ENCODE results near the gene CRYBB3.
"Not testable (repeated sequence)": the region's sequence is repeated elsewhere in the genome, so short reads cannot be mapped to it uniquely, and the experiment has no call there.

Gene CRYBB3

GRCh38 chr22:25205847-25206246 lies 6.2 kb downstream of the CRYBB3 start:
- DNase-seq (ENCODE audit: low read depth in 3 of 3): no peak

DNA sequence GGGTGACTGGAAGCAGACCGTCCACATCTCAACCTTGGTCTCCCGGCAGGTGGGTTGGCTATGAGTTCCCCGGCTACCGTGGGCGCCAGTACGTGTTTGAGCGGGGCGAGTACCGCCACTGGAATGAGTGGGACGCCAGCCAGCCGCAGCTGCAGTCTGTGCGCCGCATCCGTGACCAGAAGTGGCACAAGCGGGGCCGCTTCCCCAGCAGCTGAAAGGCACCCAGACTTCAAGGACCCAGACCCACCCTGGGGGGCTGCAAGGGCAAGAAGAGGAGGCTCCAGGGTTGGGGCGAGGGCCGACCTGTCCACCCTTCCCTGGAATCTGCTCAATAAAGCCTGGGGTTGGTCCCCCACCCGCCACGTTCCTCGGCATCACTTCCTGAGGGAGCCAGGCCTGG lies 7.3 kb downstream of the CRYBB3 start:
- no peak for DNase-seq (ENCODE audit: low read depth in 3 of 3)

- DNase-seq (ENCODE audit: low read depth in 3 of 3): no peak
Observed at GRCh38 chr22:25207553-25208157, 8.0 kb downstream of the CRYBB3 start.

DNA sequence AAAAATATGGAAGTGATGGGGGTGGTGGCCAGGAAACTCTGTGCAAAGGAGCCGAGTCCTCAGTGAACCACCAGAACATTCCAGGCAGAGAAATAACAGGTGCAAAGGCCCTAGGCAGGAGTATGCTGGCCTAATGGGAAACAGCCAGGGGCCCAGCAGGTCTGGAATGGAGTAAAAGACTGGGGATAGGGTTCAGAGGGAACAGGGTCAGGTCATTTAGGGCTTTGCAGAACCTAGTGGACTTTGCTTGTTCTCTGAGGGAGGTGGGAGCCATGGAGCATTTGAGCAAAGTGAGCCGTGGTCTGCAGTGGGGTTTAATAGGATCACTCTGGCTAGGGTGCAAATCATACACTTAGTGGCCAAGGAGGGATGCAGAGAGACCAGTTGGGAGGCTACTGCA lies 8.7 kb downstream of the CRYBB3 start:
- no peak for DNase-seq (ENCODE audit: low read depth in 3 of 3)

GRCh38 chr22:25208743-25209505 lies 9.3 kb downstream of the CRYBB3 start:
- no peak for DNase-seq (ENCODE audit: low read depth in 3 of 3)

GRCh38 chr22:25210793-25211192 lies 11.1 kb downstream of the CRYBB3 start:
- no peak for DNase-seq (ENCODE audit: low read depth in 3 of 3)

DNA sequence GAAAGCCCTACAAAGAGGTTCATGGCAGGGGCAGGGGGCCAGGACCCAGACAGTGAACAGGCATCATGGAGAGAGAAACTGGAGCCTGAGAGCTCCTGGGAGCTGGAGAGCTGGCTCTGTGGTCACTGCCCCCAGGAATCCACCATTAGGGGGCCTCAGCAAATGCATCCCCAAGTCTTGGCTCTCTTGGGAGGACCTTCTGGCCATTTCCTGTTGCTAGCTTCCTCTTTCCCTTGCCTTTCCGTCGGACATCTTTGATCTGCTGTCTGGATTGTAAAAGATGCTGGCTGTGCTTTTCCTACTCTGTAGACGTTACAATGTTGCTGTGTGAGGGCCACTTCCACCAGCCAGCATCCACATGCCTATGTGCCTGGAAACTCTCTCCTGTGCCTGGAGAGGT lies 12.7 kb downstream of the CRYBB3 start:
- DNase-seq (ENCODE audit: low read depth in 3 of 3): no peak

DNA sequence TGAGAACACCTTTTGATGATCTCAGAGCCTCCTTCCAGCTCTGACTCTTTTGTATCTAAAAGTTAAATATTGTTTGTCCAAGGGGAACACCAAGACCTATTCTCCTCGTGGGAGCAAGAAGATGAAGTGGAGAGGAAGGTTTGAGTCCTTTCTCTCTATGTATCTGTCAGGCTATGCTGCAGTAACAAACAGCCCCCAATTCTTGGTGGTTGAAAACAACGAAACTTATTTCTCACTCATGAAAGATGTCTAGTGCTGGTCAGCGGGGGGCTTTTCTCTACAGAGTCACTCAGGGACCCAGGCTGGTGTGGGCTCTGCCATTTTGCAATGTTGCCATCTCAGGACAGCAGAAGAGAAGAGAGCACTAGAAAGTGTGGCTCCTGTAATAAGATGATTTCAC lies 13.6 kb downstream of the CRYBB3 start:
- no peak for DNase-seq (ENCODE audit: low read depth in 3 of 3)

GRCh38 chr22:25216230-25216629 lies 16.6 kb downstream of the CRYBB3 start:
- no peak for DNase-seq (ENCODE audit: low read depth in 3 of 3)

- DNase-seq (ENCODE audit: low read depth in 3 of 3): no peak
Observed at GRCh38 chr22:25219211-25219689, 19.6 kb downstream of the CRYBB3 start, which contains the start of gene CRYBB2. TSS of gene CRYBB2 (plus strand) at chr22:25219639. CDS start at chr22:25221430, 1,791 bp downstream.

DNA sequence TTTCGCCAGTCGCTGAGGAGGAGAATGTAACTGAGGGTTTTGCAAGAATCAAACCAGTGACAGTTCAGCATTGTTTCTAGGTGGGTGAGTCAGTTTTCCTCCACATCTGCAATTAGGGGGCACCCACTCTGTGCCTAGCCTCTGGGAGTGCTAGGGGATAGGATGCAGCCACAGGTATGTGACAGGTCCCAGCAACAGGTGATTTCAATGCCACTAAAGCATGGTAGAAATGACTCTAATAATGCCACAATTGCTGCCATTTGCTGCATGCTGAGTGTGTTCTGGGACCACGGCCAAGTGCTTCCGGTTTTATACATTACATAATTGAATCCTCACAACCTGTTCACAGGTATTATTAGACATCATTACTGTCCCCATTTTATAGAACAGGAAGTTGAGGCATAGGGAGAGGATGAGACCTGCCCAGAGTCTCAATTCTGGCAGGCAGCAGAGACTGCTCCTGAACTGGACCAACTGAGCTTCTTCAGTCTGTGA lies 20.3 kb downstream of the CRYBB3 start:
- no peak for DNase-seq (ENCODE audit: low read depth in 3 of 3)

DNA sequence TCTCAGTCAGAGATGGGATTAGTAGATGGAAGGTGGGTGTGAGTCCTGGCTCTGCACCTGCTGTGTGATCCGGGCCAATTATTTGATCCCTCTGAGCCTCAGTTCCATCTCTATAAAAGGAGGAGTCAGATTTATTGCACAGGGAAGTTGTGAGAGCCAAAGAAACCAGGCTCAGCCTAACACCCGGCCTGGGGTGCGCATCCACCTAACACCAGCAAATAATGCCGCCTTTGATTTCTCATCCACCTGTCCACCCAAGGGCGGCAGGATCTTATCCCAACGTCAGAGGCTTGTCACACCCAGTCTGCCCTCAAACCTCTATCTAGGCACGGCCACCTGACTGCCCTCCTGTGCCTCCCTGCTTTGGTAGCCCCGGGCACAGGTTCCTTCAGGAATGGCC lies 22.1 kb downstream of the CRYBB3 start:
- DNase-seq (ENCODE audit: low read depth in 3 of 3): no peak

DNA sequence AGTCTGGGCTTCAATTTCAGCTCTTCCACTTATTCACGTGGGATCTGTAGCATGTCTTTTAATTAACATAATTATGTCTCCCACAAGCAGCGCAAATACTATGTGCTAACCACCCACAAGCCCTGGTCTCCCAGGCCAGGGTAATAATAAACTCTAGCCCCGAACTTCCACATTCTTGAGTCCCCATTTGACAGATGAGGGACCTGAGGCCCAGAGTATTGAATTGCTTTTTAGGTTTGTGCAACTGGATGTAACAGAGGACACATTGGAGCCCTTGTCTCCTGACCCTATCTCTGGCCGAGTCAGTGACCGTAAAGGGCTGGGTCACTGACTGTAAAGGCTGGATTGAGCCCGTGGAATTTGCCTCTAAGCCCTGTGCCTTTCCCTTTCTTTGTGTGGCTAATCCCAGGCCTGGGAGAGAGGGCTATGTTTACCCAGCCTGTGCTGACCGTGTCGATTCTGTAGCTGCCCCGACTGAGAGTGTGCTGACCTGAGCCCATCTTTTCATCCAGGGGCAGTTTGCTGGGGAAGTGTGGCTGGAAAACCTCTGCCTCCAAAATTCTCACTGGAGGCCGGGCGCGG lies 23.7 kb downstream of the CRYBB3 start:
- DNase-seq (ENCODE audit: low read depth in 3 of 3): no peak

- no peak for DNase-seq (ENCODE audit: low read depth in 3 of 3)
Observed at GRCh38 chr22:25228822-25229221, 29.2 kb downstream of the CRYBB3 start.

GRCh38 chr22:25230760-25231159 lies 31.1 kb downstream of the CRYBB3 start:
- not testable (repeated sequence) for DNase-seq (ENCODE audit: low read depth in 3 of 3)

GRCh38 chr22:25232301-25232700 lies 32.6 kb downstream of the CRYBB3 start:
- DNase-seq (ENCODE audit: low read depth in 3 of 3): no peak

DNA sequence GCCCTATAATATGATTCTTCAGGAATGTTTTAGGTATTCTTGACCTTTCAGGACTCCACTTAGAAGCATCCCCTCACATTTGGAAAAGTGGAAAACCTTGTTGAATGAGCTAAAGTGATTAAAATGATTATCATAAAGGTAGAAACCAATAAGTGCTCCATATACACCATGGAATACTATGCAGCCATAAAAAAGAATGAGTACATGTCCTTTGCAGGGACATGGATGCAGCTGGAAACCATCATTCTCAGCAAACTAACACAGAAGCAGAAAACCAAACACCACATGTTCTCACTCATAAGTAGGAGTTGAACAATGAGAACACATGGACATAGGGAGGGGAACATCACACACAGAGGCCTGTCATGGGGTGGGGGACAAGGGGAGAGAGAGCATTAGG lies 34.0 kb downstream of the CRYBB3 start:
- DNase-seq (ENCODE audit: low read depth in 3 of 3): not testable (repeated sequence)

- DNase-seq (ENCODE audit: low read depth in 3 of 3): peak; percentile 53 to 62 (median 61)
Observed at GRCh38 chr22:25235547-25236290, 36.1 kb downstream of the CRYBB3 start.

GRCh38 chr22:25236417-25236816 lies 36.8 kb downstream of the CRYBB3 start:
- DNase-seq (ENCODE audit: low read depth in 3 of 3): no peak

DNA sequence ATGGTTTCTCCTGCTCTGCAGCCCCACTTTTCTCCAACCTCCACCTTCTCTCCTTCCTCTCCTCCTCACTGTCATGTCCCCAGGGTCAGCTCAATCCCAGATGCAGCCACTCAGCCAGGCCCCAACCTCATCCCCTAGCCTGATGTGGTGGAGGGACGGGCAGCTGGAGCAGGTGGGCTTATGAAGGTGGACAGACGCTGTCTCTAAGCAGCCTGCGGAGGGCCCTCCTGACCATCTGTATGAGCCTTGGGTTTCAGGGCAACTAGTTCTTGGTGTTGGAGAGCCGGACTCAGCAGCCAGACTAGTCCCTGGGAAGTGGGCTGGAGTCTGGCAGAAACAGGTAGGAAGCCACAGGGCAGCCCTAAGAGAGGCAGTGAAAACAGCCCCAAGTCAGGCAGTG lies 37.8 kb downstream of the CRYBB3 start:
- DNase-seq (ENCODE audit: low read depth in 3 of 3): no peak

DNA sequence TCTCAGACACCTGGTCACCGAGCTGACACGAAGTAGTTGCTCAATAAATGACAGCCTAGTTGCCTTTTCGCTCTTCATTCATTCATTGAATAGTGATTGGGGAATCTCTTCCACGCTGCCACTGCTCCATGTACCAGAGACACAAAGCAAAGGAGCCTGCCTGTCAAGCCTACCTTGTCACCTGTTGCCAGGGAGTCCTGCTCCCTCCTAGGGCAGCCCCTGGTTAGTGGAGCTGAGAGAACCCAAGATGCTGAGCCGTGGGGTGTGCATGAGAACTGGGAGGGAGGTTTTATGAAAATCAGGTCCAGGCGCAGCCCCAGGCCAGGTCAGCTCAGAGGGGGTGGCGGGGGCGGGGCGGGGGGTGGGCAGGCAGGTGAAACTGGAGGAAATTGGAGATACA lies 38.4 kb downstream of the CRYBB3 start:
- DNase-seq (ENCODE audit: low read depth in 3 of 3): not testable (repeated sequence)

DNA sequence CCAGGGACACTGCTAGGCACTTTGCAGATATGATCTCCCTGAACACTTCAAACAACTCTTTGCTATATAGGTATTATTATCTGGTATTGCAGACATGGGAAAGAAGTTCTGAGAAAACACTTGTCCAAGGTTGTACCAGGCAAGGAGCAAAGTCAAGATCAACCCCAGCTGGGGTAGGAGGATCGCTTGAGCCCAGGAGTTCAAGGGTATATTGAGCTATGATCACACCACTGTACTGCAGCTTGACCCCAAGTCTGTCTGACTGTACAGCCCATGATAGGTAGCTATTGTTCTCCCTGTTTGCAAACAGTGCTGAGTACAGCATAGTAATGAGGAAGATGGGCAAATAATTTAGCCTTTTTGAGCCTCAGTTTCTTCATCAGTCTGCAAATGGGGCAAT lies 55.5 kb downstream of the CRYBB3 start:
- not testable (repeated sequence) for DNase-seq (ENCODE audit: low read depth in 3 of 3)

All from stimulated activated CD4-positive, alpha-beta T cell treated with anti-CD3 and anti-CD28 coated beads, TNF-alpha, amount 100 ng/mL, for 48 hours (primary cell).